ENCODE results near the gene JPH4.
"Not testable (repeated sequence)": the region's sequence is repeated elsewhere in the genome, so short reads cannot be mapped to it uniquely, and the experiment has no call there.

Gene JPH4

GRCh38 chr14:23578560-23579310 lies at the start of gene JPH4:
JPH4 (minus strand) TSS chr14:23578790; CDS start chr14:23577453, 1,337 bp downstream.
- DNase-seq = no peak

GRCh38 chr14:23627961-23628360 lies 49.4 kb upstream of the JPH4 start:
- no peak for DNase-seq

- no peak for DNase-seq
Observed at GRCh38 chr14:23626946-23627345, 48.4 kb upstream of the JPH4 start.

- no peak for DNase-seq
Observed at GRCh38 chr14:23624830-23625404, 46.3 kb upstream of the JPH4 start.

- no peak for DNase-seq
Observed at GRCh38 chr14:23623962-23624361, 45.4 kb upstream of the JPH4 start.

GRCh38 chr14:23622990-23623389 lies 44.4 kb upstream of the JPH4 start:
- DNase-seq = no peak

- no peak for DNase-seq
Observed at GRCh38 chr14:23621932-23622730, 43.5 kb upstream of the JPH4 start.

- no peak for DNase-seq
Observed at GRCh38 chr14:23621204-23621931, 42.8 kb upstream of the JPH4 start.

GRCh38 chr14:23620177-23620702 lies 41.6 kb upstream of the JPH4 start:
- DNase-seq = no peak

GRCh38 chr14:23618415-23618988 lies 39.9 kb upstream of the JPH4 start:
- DNase-seq = no peak

GRCh38 chr14:23617539-23617938 lies 38.9 kb upstream of the JPH4 start:
- no peak for DNase-seq

- no peak for DNase-seq
Observed at GRCh38 chr14:23615856-23616255, 37.3 kb upstream of the JPH4 start.

- no peak for DNase-seq
Observed at GRCh38 chr14:23614395-23614828, 35.8 kb upstream of the JPH4 start.

GRCh38 chr14:23613242-23614070 lies 34.9 kb upstream of the JPH4 start:
- no peak for DNase-seq

GRCh38 chr14:23612802-23613201 lies 34.2 kb upstream of the JPH4 start:
- no peak for DNase-seq

GRCh38 chr14:23612354-23612732 lies 33.8 kb upstream of the JPH4 start:
- no peak for DNase-seq

- DNase-seq = no peak
Observed at GRCh38 chr14:23610815-23611289, 32.3 kb upstream of the JPH4 start.

- peak in 3 of 6 experiments; percentile 15 to 56 (median 51) for DNase-seq
Observed at GRCh38 chr14:23610090-23610814, 31.7 kb upstream of the JPH4 start.

- not testable (repeated sequence) for DNase-seq
Observed at GRCh38 chr14:23609411-23610089, 31.0 kb upstream of the JPH4 start.

- no peak for DNase-seq
Observed at GRCh38 chr14:23609001-23609400, 30.4 kb upstream of the JPH4 start.
